Astrocyte of the cerebellum (primary cell): Measurements from ENCODE around the gene MGAT1.

ENCODE experiments used
- DNase-seq: peaks from one replicate; pipeline ENCODE4 v3.0.0-alpha.2; 2011; ENCODE audit warnings: low read depth
- H3K4me3 ChIP-seq: 2 replicates; pipeline ENCODE4 v1.5.1; 2011; ENCODE audit warnings: mild to moderate bottlenecking, low read depth, low read length, moderate library complexity
- in situ Hi-C: cut with HindIII; loops from 2 replicates; pipeline ENCODE4 v1.10.0; 2017; ENCODE audit warnings: low sequenced_read_pairs
- TF ChIP-seq, protein P1 (sequence below): IDR thresholded peaks from 2 replicates; pipeline ENCODE4 v1.5.1; 2012; ENCODE audit warnings: low read length, low read depth, moderate library complexity, mild to moderate bottlenecking; ENCODE audit errors: missing control alignments

MGAT1 gene

DNA sequence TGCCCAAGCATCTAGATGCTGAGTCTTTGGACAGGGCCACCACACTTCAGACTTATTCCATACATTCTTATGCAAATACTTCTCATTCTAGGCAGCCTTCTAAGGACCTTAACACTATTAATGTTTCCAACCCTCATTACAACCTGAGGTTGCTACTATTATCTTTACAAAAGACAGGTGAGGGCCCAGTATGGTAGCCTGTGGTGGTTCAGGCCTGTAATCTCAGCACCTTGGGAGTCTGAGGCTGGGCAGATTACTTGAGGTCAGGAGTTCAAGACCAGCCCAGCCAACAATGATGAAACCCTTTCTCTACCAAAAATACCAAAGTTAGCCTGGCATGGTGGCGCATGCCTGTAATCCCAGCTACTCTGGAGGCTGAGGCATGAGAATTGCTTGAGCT, 42.3 kb upstream of the MGAT1 start:
- TF ChIP-seq, protein P1, sequence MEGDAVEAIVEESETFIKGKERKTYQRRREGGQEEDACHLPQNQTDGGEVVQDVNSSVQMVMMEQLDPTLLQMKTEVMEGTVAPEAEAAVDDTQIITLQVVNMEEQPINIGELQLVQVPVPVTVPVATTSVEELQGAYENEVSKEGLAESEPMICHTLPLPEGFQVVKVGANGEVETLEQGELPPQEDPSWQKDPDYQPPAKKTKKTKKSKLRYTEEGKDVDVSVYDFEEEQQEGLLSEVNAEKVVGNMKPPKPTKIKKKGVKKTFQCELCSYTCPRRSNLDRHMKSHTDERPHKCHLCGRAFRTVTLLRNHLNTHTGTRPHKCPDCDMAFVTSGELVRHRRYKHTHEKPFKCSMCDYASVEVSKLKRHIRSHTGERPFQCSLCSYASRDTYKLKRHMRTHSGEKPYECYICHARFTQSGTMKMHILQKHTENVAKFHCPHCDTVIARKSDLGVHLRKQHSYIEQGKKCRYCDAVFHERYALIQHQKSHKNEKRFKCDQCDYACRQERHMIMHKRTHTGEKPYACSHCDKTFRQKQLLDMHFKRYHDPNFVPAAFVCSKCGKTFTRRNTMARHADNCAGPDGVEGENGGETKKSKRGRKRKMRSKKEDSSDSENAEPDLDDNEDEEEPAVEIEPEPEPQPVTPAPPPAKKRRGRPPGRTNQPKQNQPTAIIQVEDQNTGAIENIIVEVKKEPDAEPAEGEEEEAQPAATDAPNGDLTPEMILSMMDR, result no peak
- H3K4me3 ChIP-seq, result no peak overlapping the region
- in situ Hi-C loops, result no loop called here
- no peak for DNase-seq

DNA sequence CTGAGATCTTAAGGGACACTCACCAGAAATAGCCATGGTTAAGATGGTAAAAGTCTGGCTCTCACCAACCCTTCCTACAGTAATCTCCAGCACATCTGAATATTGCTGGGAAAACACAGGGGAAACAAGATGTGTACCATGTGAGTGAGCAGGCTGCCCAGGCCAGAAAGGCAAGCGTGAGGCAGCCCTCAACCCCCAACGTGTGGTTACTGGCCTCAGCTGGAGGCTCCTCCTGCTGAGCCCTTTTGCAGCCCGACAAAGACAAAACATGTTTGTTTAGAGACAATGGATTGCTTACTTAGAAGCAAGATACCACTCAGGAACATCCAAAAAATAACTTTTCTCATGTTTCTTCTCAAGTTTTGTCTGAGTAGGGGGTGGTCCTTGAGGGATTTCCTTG, 41.8 kb upstream of the MGAT1 start:
- in situ Hi-C loops, result no loop called here
- TF ChIP-seq, protein P1, result no peak
- no peak for DNase-seq
- H3K4me3 ChIP-seq, result no peak overlapping the region

GRCh38 chr5:180839935-180840334, 37.3 kb upstream of the MGAT1 start:
- in situ Hi-C loops, result no loop called here
- no peak overlapping the region for H3K4me3 ChIP-seq
- TF ChIP-seq, protein P1, result no peak
- DNase-seq, result no peak

DNA sequence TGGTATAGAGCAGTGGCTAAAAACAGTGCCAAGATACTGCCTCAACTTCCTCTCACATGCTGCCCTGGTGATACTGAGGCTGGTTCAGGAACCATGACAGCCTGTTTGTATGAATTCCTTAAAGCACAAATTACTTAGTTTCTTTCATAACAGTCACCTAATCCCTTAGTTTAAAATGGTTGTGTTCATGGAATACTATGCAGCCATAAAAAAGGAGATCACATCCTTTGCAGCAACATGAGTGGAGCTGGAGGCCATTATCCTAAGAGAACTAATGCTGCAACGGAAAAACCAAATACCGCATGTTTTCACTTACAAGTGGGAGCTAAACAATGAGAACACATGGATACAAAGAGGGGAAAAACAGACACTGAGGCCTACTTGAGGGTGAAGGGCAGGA, 36.6 kb upstream of the MGAT1 start:
- in situ Hi-C loops, result no loop called here

GRCh38 chr5:180837478-180837877, 34.9 kb upstream of the MGAT1 start:
- TF ChIP-seq, protein P1, result no peak
- DNase-seq, result no peak
- in situ Hi-C loops, result no loop called here
- H3K4me3 ChIP-seq, result no peak overlapping the region

More for the DNA sequence above, 36.6 kb upstream of the MGAT1 start:
- H3K4me3 ChIP-seq, result no peak overlapping the region
- no peak for DNase-seq
- TF ChIP-seq, protein P1, result no peak

- TF ChIP-seq, protein P1, result no peak
- in situ Hi-C loops, result no loop called here
- DNase-seq, result no peak
- H3K4me3 ChIP-seq, result no peak overlapping the region
Observed at GRCh38 chr5:180832638-180833068, 30.0 kb upstream of the MGAT1 start.
